Measurements from ENCODE around the gene NDST1.

DNA sequence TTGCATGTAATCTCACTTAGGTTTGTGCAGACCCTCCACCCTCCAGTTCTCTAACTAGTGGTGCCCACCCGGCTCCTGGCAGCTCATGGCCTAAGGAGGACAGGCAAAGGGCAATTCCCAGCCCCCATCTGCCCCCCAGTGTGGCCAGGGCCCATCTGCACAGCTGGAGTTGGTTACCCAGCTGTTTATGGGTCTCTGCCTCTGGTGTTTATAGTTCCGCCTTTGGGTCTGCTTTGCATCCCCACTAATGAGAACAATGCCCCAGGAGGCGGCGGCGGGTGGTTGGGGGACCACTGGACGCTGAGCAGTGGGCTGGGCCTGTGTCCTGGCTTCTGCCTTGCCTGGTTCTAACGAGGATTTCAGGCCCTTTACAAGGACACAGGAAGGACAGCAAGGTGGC, 62.4 kb downstream of the NDST1 start:
- TF ChIP-seq, protein P1, sequence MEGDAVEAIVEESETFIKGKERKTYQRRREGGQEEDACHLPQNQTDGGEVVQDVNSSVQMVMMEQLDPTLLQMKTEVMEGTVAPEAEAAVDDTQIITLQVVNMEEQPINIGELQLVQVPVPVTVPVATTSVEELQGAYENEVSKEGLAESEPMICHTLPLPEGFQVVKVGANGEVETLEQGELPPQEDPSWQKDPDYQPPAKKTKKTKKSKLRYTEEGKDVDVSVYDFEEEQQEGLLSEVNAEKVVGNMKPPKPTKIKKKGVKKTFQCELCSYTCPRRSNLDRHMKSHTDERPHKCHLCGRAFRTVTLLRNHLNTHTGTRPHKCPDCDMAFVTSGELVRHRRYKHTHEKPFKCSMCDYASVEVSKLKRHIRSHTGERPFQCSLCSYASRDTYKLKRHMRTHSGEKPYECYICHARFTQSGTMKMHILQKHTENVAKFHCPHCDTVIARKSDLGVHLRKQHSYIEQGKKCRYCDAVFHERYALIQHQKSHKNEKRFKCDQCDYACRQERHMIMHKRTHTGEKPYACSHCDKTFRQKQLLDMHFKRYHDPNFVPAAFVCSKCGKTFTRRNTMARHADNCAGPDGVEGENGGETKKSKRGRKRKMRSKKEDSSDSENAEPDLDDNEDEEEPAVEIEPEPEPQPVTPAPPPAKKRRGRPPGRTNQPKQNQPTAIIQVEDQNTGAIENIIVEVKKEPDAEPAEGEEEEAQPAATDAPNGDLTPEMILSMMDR (conservative IDR thresholded peaks at IDR 0.05; ENCODE audit: low read depth, low read length): no peak
- no peak for TF ChIP-seq EZH2phosphoT487 (IDR thresholded peaks at IDR 0.05; ENCODE audit: borderline replicate concordance, low read length)
